ENCODE data around the gene ATF7IP. TPM values are rescaled to one million over a fixed set of nuclear protein-coding genes. Genes with fewer than 3 reads are reported as not detected.

ATF7IP gene
- total RNA-seq, 1 experiment from 2014 or later, result 172 TPM

GRCh38 chr12:14505626-14506596 is 140.4 kb downstream of the ATF7IP start:
- Histone ChIP-seq H3K18ac (ENCODE audit: insufficient read length, low read depth, low read length) (no peak overlapping the region), H3K23ac (ENCODE audit: insufficient read length, low read depth, low read length) (no peak overlapping the region), H2AFZ (ENCODE audit: low read length) (no peak overlapping the region), H2BK5ac (ENCODE audit: insufficient read length, low read length) (no peak overlapping the region), H3K79me1 (ENCODE audit: insufficient read depth, low read depth, low read length, poor library complexity, severe bottlenecking) (no peaks in the 10 kb centered on the region), H3K9me3 (ENCODE audit: control insufficient read depth, low read depth, low read length) (no peaks in the 10 kb centered on the region), H2BK15ac (ENCODE audit: low read depth, low read length) (no peak overlapping the region), H4K20me1 (ENCODE audit: control insufficient read depth, insufficient read depth, insufficient read length) (no peaks in the 10 kb centered on the region), H3K56ac (ENCODE audit: insufficient read length, low read depth, low read length) (no peak overlapping the region), H3K4ac (ENCODE audit: low read depth, low read length) (no peak overlapping the region), H3K14ac (ENCODE audit: insufficient read depth, low read length) (no peak overlapping the region), H3K4me2 (ENCODE audit: insufficient read depth, insufficient read length, low read length) (no peak overlapping the region), H3K4me1 (ENCODE audit: insufficient read depth, low read length) (no peaks in the 10 kb centered on the region), H3K27ac (ENCODE audit: insufficient read length, low read depth, low read length) (no peak overlapping the region), H3T11ph (ENCODE audit: low read length) (no peak overlapping the region), H2AK5ac (ENCODE audit: insufficient read length, low read length) (no peak overlapping the region), H2BK120ac (ENCODE audit: low read depth, low read length, poor library complexity, severe bottlenecking) (no peak overlapping the region), H3K79me2 (ENCODE audit: insufficient read depth, low read length) (no peaks in the 10 kb centered on the region), H4K91ac (ENCODE audit: insufficient read length, low read depth, low read length) (no peak overlapping the region), H4K5ac (ENCODE audit: insufficient read length, low read depth, low read length) (no peak overlapping the region), H3K23me2 (ENCODE audit: insufficient read length, low read depth, low read length, poor library complexity, severe bottlenecking) (no peaks in the 10 kb centered on the region), H2BK12ac (ENCODE audit: insufficient read length, low read depth, low read length) (no peak overlapping the region), H3K27me3 (ENCODE audit: insufficient read depth, low read length) (no peaks in the 10 kb centered on the region), H3K9ac (ENCODE audit: extremely low read depth, insufficient read length, low read length) (no peak overlapping the region), H2BK20ac (ENCODE audit: low read depth, low read length, poor library complexity, severe bottlenecking) (no peak overlapping the region), H4K8ac (replicated peaks; ENCODE audit: insufficient read length, low read depth, low read length) (no peak overlapping the region)
- H3K36me3 Mint-ChIP-seq (ENCODE audit: insufficient read depth in 1 of 3, low read depth in 3 of 3), result peaks cover 0 to 27% (median 19%) of the 10 kb centered on the region in 3 experiments; a peak in 4 of 7 replicates
- H3K27me3 Mint-ChIP-seq (ENCODE audit: low read depth), result no peaks in the 10 kb centered on the region
- H3K4me3 Mint-ChIP-seq, result no peak overlapping the region
- DNase-seq, result no peak
- H3K4me1 Mint-ChIP-seq, result peaks cover 11 to 14% of the 10 kb centered on the region in 2 experiments
- peak overlapping the region in 1 of 3 experiments; percentile 19; a peak in 1 of 7 replicates for H3K27ac Mint-ChIP-seq
- no peak for TF ChIP-seq CTCF (conservative IDR thresholded peaks at IDR 0.05)
- WGBS (ENCODE audit: extremely low coverage, insufficient read length, low lambda C conversion rate), result no CpG with 5 or more reads among the region's 6 CpGs
- H3K9me3 Mint-ChIP-seq, result no peaks in the 10 kb centered on the region
